Measurements from ENCODE around the gene CFAP65.
A peak's percentile ranks its signal among the peaks of the same experiment; 100 is the strongest.

Gene CFAP65

GRCh38 chr2:219031005-219031738 lies 10.1 kb downstream of the CFAP65 start:
- no peak for DNase-seq

GRCh38 chr2:219030177-219030940 lies 11.0 kb downstream of the CFAP65 start:
- no peak for DNase-seq

DNA sequence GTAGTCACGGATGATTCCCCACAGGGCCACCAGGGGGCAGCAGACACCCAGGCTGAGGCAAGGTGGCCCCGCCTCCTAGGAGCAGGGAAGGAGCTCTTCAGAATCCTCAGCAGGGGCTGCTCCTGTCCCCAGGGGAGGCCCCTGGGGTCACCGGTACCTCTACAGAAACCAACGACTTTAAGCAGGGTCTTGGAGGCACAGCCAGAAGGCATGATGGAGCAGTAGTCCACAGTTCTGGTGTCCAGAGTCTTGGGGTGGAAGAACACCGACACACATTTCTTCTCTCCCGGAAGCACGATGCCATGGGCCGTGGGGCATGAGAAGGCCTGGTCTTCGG lies 11.5 kb downstream of the CFAP65 start:
- peak in 1 of 2 experiments; percentile 2 for DNase-seq

DNA sequence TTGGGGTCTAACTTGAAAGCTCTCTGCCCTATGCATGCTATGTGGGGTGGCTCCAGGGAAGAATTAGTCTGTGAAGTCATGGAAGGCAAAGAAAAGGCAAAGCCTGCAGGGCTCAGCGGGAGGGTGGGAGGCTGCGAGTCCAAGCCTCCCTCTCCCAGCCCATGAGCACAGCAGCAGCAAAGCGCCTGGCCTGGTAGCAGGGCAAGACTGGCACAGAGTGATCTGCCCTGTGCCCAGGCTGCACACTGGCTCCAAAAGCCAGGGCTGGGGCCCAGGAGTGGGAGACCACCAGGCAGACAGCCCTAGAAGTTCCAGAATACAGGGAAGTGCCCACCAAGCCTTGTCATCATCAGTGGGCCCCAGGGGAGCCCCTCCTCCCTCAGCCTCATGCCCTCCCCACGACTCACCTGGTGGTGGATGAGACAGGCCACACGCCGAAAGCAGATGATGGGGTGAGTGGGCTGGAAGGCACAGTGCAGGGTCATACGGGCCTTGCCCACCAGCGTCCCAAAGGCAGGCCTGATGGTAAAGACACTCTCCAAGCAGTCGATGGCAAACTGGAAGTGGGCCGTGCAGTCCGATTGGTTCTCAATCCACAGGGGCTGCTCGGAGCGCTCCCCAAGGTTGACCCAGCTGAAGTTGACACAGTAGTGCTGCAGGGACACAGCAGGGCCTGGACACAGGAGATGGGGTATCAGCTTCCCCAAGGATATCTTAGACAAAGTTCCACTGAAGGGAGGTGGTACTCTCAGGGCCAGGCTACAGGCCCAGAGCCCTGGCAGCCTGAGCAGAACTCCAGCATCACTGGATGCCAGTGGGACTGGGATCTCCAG lies 12.1 kb downstream of the CFAP65 start:
- peak in 1 of 2 experiments; percentile 5 for DNase-seq

- no peak for DNase-seq
Measured at GRCh38 chr2:219028141-219028540, 13.2 kb downstream of the CFAP65 start.

DNA sequence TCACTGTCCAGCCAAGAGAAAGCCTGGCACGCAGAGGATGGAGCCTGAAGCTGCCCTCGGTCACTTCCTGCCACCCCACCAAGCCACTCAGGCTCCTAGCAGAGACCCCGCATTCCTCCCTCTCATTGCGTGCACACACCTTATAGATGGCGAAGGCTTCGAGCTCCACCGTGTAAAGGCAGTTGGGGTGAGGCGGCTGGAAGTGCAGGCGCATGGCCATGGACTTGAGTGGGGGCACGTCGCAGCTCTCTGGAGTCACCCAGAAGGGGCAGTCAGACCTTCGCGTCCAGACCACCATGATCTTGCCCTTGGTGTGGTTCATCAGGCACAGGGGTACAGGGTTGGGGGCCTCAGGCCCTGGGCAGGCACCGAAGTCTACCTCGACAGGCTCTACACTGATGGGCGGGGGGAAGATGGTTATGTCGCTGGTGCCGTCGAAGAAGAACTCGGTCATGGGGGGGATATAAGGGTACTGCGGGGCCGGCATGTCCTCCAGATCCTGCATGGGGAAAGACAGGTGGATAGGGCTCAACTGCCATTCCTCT lies 13.7 kb downstream of the CFAP65 start:
- DNase-seq, result no peak

GRCh38 chr2:219026946-219027345 lies 14.4 kb downstream of the CFAP65 start:
- DNase-seq, result no peak

GRCh38 chr2:219025637-219026585 lies 15.4 kb downstream of the CFAP65 start:
- no peak for DNase-seq

GRCh38 chr2:219024059-219024458 lies 17.3 kb downstream of the CFAP65 start:
- no peak for DNase-seq

DNA sequence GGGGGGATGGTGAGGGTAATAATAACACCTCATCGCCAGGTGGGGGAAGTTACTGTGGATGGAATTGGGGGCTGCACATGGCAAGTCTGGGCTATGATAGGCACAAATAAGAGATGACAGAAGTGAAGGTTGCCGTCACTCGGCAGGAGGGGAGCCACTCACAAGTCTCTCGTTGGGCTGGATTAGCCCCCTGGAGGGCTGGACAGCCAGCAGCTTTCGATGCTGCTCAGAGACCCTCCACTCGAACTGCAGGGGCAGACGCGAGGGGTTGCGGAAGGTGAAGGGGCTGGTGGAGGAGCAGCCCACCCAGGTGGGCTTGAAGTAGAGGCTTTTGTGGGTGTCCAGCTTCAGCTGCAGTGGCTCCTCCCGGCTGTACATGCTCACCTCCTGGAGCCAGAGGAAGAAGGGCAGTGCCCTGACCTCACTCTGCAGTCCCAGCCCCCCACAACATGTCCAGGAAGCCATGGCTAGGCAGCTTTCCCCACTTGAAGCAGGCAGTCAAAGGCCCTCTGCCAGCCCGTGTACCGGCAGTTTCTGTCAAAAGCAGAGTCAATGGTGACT lies 18.2 kb downstream of the CFAP65 start:
- no peak for DNase-seq

- no peak for DNase-seq
Measured at GRCh38 chr2:219022616-219023015, 18.7 kb downstream of the CFAP65 start.

- DNase-seq, result no peak
Measured at GRCh38 chr2:219022041-219022440, 19.3 kb downstream of the CFAP65 start.

GRCh38 chr2:219021591-219021990 lies 19.7 kb downstream of the CFAP65 start:
- DNase-seq, result no peak

DNA sequence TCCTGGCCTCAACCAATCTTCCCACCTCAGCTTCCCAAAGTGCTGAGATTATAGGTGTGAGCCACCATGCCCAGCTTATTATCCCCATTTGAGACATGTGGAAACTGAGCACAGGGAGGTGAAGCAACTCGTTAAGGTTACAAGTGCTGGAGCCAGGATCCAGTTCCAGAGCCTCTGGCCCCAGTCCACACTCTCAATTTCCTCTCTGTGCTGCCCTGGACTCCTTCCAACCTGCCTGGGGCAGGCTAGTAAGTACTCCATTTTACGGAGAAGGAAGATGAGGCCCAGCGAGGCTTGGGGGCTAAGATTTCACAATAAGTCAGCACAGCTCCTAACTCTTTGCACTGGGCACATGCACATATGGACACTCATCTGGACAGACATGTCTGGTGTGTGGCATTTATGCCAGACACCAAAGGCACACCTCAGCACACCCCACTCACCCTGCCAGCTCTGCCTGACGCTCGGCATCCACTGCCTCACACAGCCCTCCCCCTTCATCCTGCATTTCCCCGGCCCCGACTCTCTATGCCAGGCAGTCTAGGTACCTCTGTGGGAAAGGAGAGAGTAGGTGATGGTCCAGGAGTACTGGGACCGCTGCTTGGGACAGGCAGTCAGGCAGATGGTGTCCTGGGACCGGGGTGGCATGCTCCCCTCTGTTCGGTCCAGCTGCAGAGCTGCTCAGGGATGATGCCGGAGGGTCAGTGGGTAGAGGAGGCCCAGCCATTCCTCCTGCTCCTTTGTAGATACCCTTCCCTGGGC lies 20.5 kb downstream of the CFAP65 start:
- no peak for DNase-seq

- no peak for DNase-seq
Measured at GRCh38 chr2:219019436-219019835, 21.9 kb downstream of the CFAP65 start.

DNA sequence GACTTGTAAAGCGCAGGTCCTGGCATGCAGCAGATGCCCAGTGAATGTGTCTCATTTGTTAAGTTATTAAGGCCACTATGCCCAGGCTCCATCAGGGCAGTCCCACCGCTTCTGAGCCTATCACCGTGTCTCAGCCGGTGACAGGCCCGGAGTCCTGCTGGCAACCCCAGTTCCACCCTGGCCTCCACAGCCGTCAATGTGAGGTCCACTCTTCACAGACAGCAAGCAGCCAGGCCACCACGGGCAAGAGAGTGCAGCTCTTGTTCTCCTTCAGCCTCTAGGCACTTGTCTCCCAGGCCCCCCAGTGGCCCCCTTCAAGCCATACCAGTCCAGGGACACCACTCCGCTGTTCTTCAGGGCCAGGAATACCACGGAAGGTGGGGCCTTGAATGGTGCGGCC lies 22.6 kb downstream of the CFAP65 start:
- no peak for DNase-seq

DNA sequence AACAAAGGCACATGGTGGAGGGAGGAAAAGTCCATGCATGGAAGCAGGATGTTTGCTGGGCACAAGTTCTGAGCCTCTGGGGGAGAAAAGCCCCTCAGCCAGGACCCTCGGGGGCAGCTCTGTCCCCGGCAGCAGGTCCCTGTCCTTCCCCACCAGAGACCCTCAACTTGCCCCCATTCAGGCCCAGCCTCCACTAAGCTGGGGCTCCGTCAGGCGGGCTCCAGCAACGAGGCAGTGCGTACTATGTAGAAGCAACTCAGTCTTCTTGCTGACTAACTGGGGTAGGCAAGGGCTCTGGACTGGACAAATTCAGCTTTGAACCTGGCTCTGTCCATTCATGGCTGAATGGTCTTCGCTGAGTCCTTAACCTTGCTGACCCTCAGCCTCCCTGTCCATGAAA lies 23.0 kb downstream of the CFAP65 start:
- no peak for DNase-seq

- no peak for DNase-seq
Measured at GRCh38 chr2:219017201-219017931, 23.9 kb downstream of the CFAP65 start.

DNA sequence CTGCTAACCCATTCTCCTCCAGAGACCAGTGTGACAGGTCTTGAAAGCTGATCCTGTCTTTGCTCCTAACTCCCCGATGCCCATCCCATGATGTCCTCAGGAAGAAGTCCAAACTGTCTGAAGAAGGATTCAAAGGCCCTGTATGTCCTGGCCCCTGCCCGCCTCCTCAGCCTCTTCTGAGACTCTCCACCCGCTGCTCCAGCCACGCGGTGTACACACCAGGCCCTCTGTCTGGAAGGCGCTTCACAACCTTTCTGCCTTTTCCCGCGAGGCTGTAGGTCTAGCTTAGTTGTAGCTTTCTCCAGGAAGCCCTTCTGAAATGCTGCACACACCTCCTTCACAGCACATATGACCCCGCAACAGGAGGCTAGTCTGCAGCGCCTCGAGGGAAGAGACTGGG lies 24.6 kb downstream of the CFAP65 start:
- no peak for DNase-seq

GRCh38 chr2:219010873-219011272 lies 30.4 kb downstream of the CFAP65 start:
- DNase-seq, result no peak

Measured in NCI-H187 (cell line).